ENCODE measurements around the gene POU2AF1.

Gene POU2AF1

GRCh38 chr11:111393096-111393495 lies 14.0 kb upstream of the POU2AF1 start:
- Histone ChIP-seq H3F3A (ENCODE audit: insufficient read depth) (peaks cover 31% of the 10 kb centered on the region), H3K9ac (ENCODE audit: low read length) (no peak overlapping the region), H3K27ac (ENCODE audit: low read depth, low read length) (peak overlapping the region; percentile 98), H3K4me2 (ENCODE audit: low read depth, low read length, poor library complexity, severe bottlenecking) (no peak overlapping the region), H3K27me3 (ENCODE audit: low read length) (no peaks in the 10 kb centered on the region), H4K20me1 (ENCODE audit: low read depth, low read length) (no peaks in the 10 kb centered on the region), H3K9me2 (replicated peaks; ENCODE audit: insufficient read depth, low read length) (no peaks in the 10 kb centered on the region), H3K9me3 (ENCODE audit: insufficient read depth, low read length) (no peaks in the 10 kb centered on the region), H2AFZ (ENCODE audit: low read depth, low read length, severe bottlenecking) (no peak overlapping the region), H3K36me3 (ENCODE audit: low read length) (no peaks in the 10 kb centered on the region), H3K79me2 (ENCODE audit: insufficient read depth, low read length) (0 out of 2 replicates have a peak, but pooled peaks cover 9% of the 10 kb centered on the region), H3K4me3 (ENCODE audit: insufficient read depth, low read length, poor library complexity, severe bottlenecking) (no peak overlapping the region)
- TF ChIP-seq EZH2phosphoT487 (conservative IDR thresholded peaks at IDR 0.05; ENCODE audit: low read length): no peak
- TF ChIP-seq CTCF (IDR thresholded peaks at IDR 0.05; ENCODE audit: insufficient read depth, low read length, poor library complexity, severe bottlenecking): no peak

GRCh38 chr11:111392552-111392951 lies 13.5 kb upstream of the POU2AF1 start:
- Histone ChIP-seq H2AFZ (ENCODE audit: low read depth, low read length, severe bottlenecking) (no peak overlapping the region), H3K4me2 (ENCODE audit: low read depth, low read length, poor library complexity, severe bottlenecking) (no peak overlapping the region)

GRCh38 chr11:111391328-111392124 lies 12.5 kb upstream of the POU2AF1 start:
- Histone ChIP-seq H3K4me2 (ENCODE audit: low read depth, low read length, poor library complexity, severe bottlenecking) (no peak overlapping the region), H3K36me3 (ENCODE audit: low read length) (no peaks in the 10 kb centered on the region), H3K9ac (ENCODE audit: low read length) (no peak overlapping the region), H2AFZ (ENCODE audit: low read depth, low read length, severe bottlenecking) (no peak overlapping the region), H3F3A (ENCODE audit: insufficient read depth) (peaks cover 21% of the 10 kb centered on the region; the same call in 1 of the 2 replicates), H3K9me2 (replicated peaks; ENCODE audit: insufficient read depth, low read length) (no peaks in the 10 kb centered on the region), H3K79me2 (ENCODE audit: insufficient read depth, low read length) (no peaks in the 10 kb centered on the region), H4K20me1 (ENCODE audit: low read depth, low read length) (no peaks in the 10 kb centered on the region), H3K4me3 (ENCODE audit: insufficient read depth, low read length, poor library complexity, severe bottlenecking) (no peak overlapping the region), H3K27ac (ENCODE audit: low read depth, low read length) (no peak overlapping the region), H3K9me3 (ENCODE audit: insufficient read depth, low read length) (no peaks in the 10 kb centered on the region), H3K27me3 (ENCODE audit: low read length) (no peaks in the 10 kb centered on the region)
- TF ChIP-seq CTCF (IDR thresholded peaks at IDR 0.05; ENCODE audit: insufficient read depth, low read length, poor library complexity, severe bottlenecking) (no peak), EZH2phosphoT487 (conservative IDR thresholded peaks at IDR 0.05; ENCODE audit: low read length) (no peak)

More at GRCh38 chr11:111392552-111392951, 13.5 kb upstream of the POU2AF1 start:
- Histone ChIP-seq H3K36me3 (ENCODE audit: low read length) (no peaks in the 10 kb centered on the region), H3F3A (ENCODE audit: insufficient read depth) (peaks cover 26% of the 10 kb centered on the region), H3K9me3 (ENCODE audit: insufficient read depth, low read length) (no peaks in the 10 kb centered on the region), H3K27me3 (ENCODE audit: low read length) (no peaks in the 10 kb centered on the region), H3K4me3 (ENCODE audit: insufficient read depth, low read length, poor library complexity, severe bottlenecking) (no peak overlapping the region), H3K9me2 (replicated peaks; ENCODE audit: insufficient read depth, low read length) (no peaks in the 10 kb centered on the region), H3K79me2 (ENCODE audit: insufficient read depth, low read length) (0 out of 2 replicates have a peak, but pooled peaks cover 5% of the 10 kb centered on the region), H3K27ac (ENCODE audit: low read depth, low read length) (peak overlapping the region; percentile 98), H3K9ac (ENCODE audit: low read length) (no peak overlapping the region), H4K20me1 (ENCODE audit: low read depth, low read length) (no peaks in the 10 kb centered on the region)
- TF ChIP-seq CTCF (IDR thresholded peaks at IDR 0.05; ENCODE audit: insufficient read depth, low read length, poor library complexity, severe bottlenecking) (no peak), EZH2phosphoT487 (conservative IDR thresholded peaks at IDR 0.05; ENCODE audit: low read length) (no peak)
